H1 (cell line): ENCODE results near the gene HSPBAP1. TPM values are rescaled to one million over a fixed set of nuclear protein-coding genes. Genes with fewer than 3 reads are reported as not detected.

Experiments
- CTCF ChIA-PET: fragments of 300-600 bp; sonication (Branson Sonifier 250); formaldehyde crosslinking; loops from one replicate; lab custom pipeline; 2021; ENCODE audit not compliant: partially characterized antibody; lab: Charles Lee
- POLR2A ChIA-PET: fragments of 300-600 bp; sonication (Branson Sonifier 250); formaldehyde crosslinking; loops from one replicate; lab custom pipeline; 2021; ENCODE audit warnings: inconsistent platforms; ENCODE audit not compliant: partially characterized antibody; lab: Charles Lee
- DNase-seq, 2 experiments: peaks; one replicate each; pipeline versions ENCODE4 v3.0.0 to v3.0.0-alpha.2; 2010 to 2022; ENCODE audit warnings: low spot score in 2 of 2, low read depth in 1 of 2, mixed read lengths in 1 of 2
- FAIRE-seq: peaks from 2 replicates; lab custom pipeline; 2011; peaks lifted over from hg19 to GRCh38; lab: Jason Lieb, UNC
- H2AFZ ChIP-seq: 2 replicates; pipeline ENCODE4 v1.8.1; 2012; ENCODE audit warnings: low read length, inconsistent platforms
- H2AK5ac ChIP-seq: 2 replicates; pipeline ENCODE4 v1.6.1; 2013; ENCODE audit warnings: low read depth, low read length
- H2BK120ac ChIP-seq: replicated peaks from 2 replicates; pipeline ENCODE3; 2013; ENCODE audit warnings: low read depth, low read length, inconsistent platforms
- H2BK12ac ChIP-seq: 2 replicates; pipeline ENCODE4 v1.6.1; 2013; ENCODE audit warnings: low read depth, low read length
- H2BK15ac ChIP-seq: 2 replicates; pipeline ENCODE4 v1.6.1; 2013; ENCODE audit warnings: low read length
- H2BK20ac ChIP-seq: 2 replicates; pipeline ENCODE4 v1.6.1; 2013; ENCODE audit warnings: low read length
- H2BK5ac ChIP-seq: 2 replicates; pipeline ENCODE4 v1.6.1; 2013; ENCODE audit warnings: low read depth, low read length
- H3K14ac ChIP-seq: 2 replicates; pipeline ENCODE4 v1.6.1; 2013; ENCODE audit warnings: inconsistent platforms; ENCODE audit not compliant: insufficient read length
- H3K18ac ChIP-seq: 2 replicates; pipeline ENCODE4 v1.6.1; 2013; ENCODE audit warnings: low read length; ENCODE audit errors: extremely low read depth
- H3K23ac ChIP-seq: 2 replicates; pipeline ENCODE4 v1.6.1; 2013; ENCODE audit warnings: inconsistent platforms; ENCODE audit not compliant: insufficient read length
- H3K23me2 ChIP-seq: 2 replicates; pipeline ENCODE4 v1.6.1; 2013; ENCODE audit warnings: low read depth, low read length
- H3K27ac ChIP-seq: 2 replicates; pipeline ENCODE4 v1.6.1; 2011; ENCODE audit warnings: low read depth, low read length, inconsistent platforms
- H3K27me3 ChIP-seq, 4 experiments: replicated peaks in 1 of 4; 1 replicate in 1 of 4; 2 replicates in 3 of 4; pipeline versions ENCODE4 v1.6.1 to v1.8.1; 2011 to 2013; ENCODE audit warnings: low read length in 3 of 4, mild to moderate bottlenecking in 3 of 4, inconsistent platforms in 2 of 4, mixed read lengths in 2 of 4, moderate library complexity in 1 of 4; ENCODE audit not compliant: control insufficient read depth in 3 of 4, insufficient read depth in 3 of 4; ENCODE audit errors: extremely low read depth in 1 of 4
- H3K36me3 ChIP-seq, 4 experiments: 2 replicates each; pipeline versions ENCODE4 v1.6.1 to v1.8.1; 2011 to 2013; ENCODE audit warnings: mild to moderate bottlenecking in 4 of 4, low read length in 3 of 4, moderate library complexity in 2 of 4, control low read depth in 1 of 4, inconsistent platforms in 1 of 4; ENCODE audit not compliant: insufficient read depth in 4 of 4, control insufficient read depth in 2 of 4
- H3K4ac ChIP-seq: replicated peaks from 2 replicates; pipeline ENCODE3; 2013; ENCODE audit warnings: low read length, low read depth, mixed read lengths, inconsistent platforms; ENCODE audit not compliant: insufficient read length
- H3K4me1 ChIP-seq, 4 experiments: replicated peaks in 1 of 4; 1 replicate in 1 of 4; 2 replicates in 3 of 4; pipeline versions ENCODE4 v1.6.1 to v1.8.1; 2011 to 2013; ENCODE audit warnings: low read length in 3 of 4, inconsistent platforms in 2 of 4, mixed read lengths in 1 of 4; ENCODE audit not compliant: insufficient read depth in 4 of 4, control insufficient read depth in 3 of 4
- H3K4me2 ChIP-seq, 2 experiments: 2 replicates each; pipeline versions ENCODE4 v1.6.1 to v1.8.1; 2011 to 2013; ENCODE audit warnings: low read depth in 2 of 2, low read length in 2 of 2, control low read depth in 1 of 2, inconsistent platforms in 1 of 2, mild to moderate bottlenecking in 1 of 2; ENCODE audit not compliant: insufficient read depth in 1 of 2
- H3K4me3 ChIP-seq, 4 experiments: fragments of 200-600, 300-600 bp in 1 of 4; sonication (generic), shearing (Covaris generic), sonication (Bioruptor Twin) in 1 of 4; 2 replicates each; pipeline versions ENCODE4 v1.5.1 to v1.8.1; 2011 to 2016; ENCODE audit warnings: low read length in 4 of 4, low read depth in 3 of 4, control low read depth in 2 of 4, inconsistent platforms in 2 of 4, mild to moderate bottlenecking in 2 of 4, mixed read lengths in 1 of 4, moderate library complexity in 1 of 4; ENCODE audit not compliant: insufficient read depth in 2 of 4; ENCODE audit errors: extremely low read depth in 1 of 4
- H3K56ac ChIP-seq: replicated peaks from 2 replicates; pipeline ENCODE3; 2013; ENCODE audit warnings: low read depth, mild to moderate bottlenecking, mixed read lengths, low read length, inconsistent platforms; ENCODE audit not compliant: insufficient read length
- H3K79me1 ChIP-seq: 2 replicates; pipeline ENCODE4 v1.6.1; 2013; ENCODE audit warnings: low read depth, low read length, control low read depth
- H3K79me2 ChIP-seq, 2 experiments: 2 replicates each; pipeline versions ENCODE4 v1.6.1 to v1.8.1; 2012 to 2013; ENCODE audit warnings: low read length in 2 of 2, mild to moderate bottlenecking in 2 of 2, inconsistent platforms in 1 of 2; ENCODE audit not compliant: insufficient read depth in 2 of 2, control insufficient read depth in 1 of 2
- H3K9ac ChIP-seq, 4 experiments: replicated peaks in 1 of 4; 1 replicate in 1 of 4; 2 replicates in 3 of 4; pipeline versions ENCODE4 v1.6.1 to v1.8.1; 2011 to 2013; ENCODE audit warnings: low read depth in 3 of 4, low read length in 3 of 4, control low read depth in 2 of 4, mild to moderate bottlenecking in 2 of 4, moderate library complexity in 2 of 4, inconsistent platforms in 1 of 4; ENCODE audit errors: extremely low read depth in 1 of 4
- H3K9me3 ChIP-seq, 2 experiments: 2 replicates each; pipeline versions ENCODE4 v1.6.1 to v1.8.1; 2012 to 2013; ENCODE audit warnings: mild to moderate bottlenecking in 2 of 2, moderate library complexity in 2 of 2, control low read depth in 1 of 2, inconsistent platforms in 1 of 2, low read depth in 1 of 2, low read length in 1 of 2, mixed read lengths in 1 of 2; ENCODE audit not compliant: insufficient read depth in 2 of 2
- H4K20me1 ChIP-seq, 2 experiments: replicated peaks in 1 of 2; 2 replicates each; pipeline versions ENCODE3 to v1.8.1; 2011 to 2013; ENCODE audit warnings: inconsistent platforms in 2 of 2, low read length in 2 of 2, mild to moderate bottlenecking in 1 of 2; ENCODE audit not compliant: insufficient read depth in 2 of 2, control insufficient read depth in 1 of 2
- H4K5ac ChIP-seq: 2 replicates; pipeline ENCODE4 v1.6.1; 2013; ENCODE audit warnings: low read length, low read depth, mixed read lengths, inconsistent platforms; ENCODE audit not compliant: insufficient read length
- H4K8ac ChIP-seq: 2 replicates; pipeline ENCODE4 v1.8.0; 2013; ENCODE audit warnings: mild to moderate bottlenecking, moderate library complexity, low read length, inconsistent platforms; ENCODE audit not compliant: insufficient read depth; ENCODE audit errors: extremely low read depth
- H4K91ac ChIP-seq: replicated peaks from 2 replicates; pipeline ENCODE3; 2013; ENCODE audit warnings: low read length, mixed read lengths, inconsistent platforms; ENCODE audit not compliant: insufficient read length
- EP300 ChIP-seq, 2 experiments: IDR thresholded peaks; 1 replicate in 1 of 2; 2 replicates in 1 of 2; pipeline ENCODE4 v1.6.1; 2011 to 2012; ENCODE audit warnings: low read depth in 2 of 2, low read length in 2 of 2, mild to moderate bottlenecking in 2 of 2, borderline replicate concordance in 1 of 2, inconsistent platforms in 1 of 2, moderate library complexity in 1 of 2
- RFX5 ChIP-seq: IDR thresholded peaks from 2 replicates; pipeline ENCODE4 v1.6.1; 2011; ENCODE audit warnings: low read depth, low read length, improper control_type of control experiment, borderline replicate concordance
- WGBS, 2 experiments: shearing (Covaris generic) in 1 of 2; methylation state at CpG; one replicate each; pipeline versions ENCODE4 v1.1.6 to v1.1.7; 2013 to 2015; ENCODE audit warnings: low lambda C conversion rate in 2 of 2, mixed read lengths in 2 of 2, inconsistent platforms in 1 of 2, low coverage in 1 of 2, missing lambda C conversion rate in 1 of 2; ENCODE audit not compliant: insufficient replicate concordance in 2 of 2, insufficient coverage in 1 of 2, insufficient read length in 1 of 2; ENCODE audit errors: extremely low coverage in 1 of 2, missing lambda C conversion rate in 1 of 2; 5-methylcytosine and 5-hydroxymethylcytosine counted together
- polyA plus RNA-seq, 7 experiments: library from polyadenylated mRNA; depleted of rRNA in 3 of 7; stranded (reverse) in 5 of 7; unstranded in 2 of 7; fragments of >200 nt in 5 of 7; fragments of 200-250 nt in 2 of 7; gene quantifications; 1 replicate in 5 of 7; 2 replicates in 1 of 7; 4 replicates in 1 of 7; pipeline versions ENCODE4 v1.2.1 to v1.2.3, GENCODE V29; 2011 to 2013; ENCODE audit warnings: missing spikeins in 2 of 7, mixed read lengths in 2 of 7
- total RNA-seq: library from RNA; stranded (reverse); fragmentation: NEBNext Ultra II Directional; extraction: Animal tissue kit (Norgen Biotek cat#: 25700); gene quantifications from 2 replicates; pipeline ENCODE4 v1.2.1, GENCODE V29; 2021

Gene HSPBAP1
- total and polyA plus RNA-seq, 2 of the 8 experiments (the other 6 are each of a cell fraction or from before 2014, with no cell fraction given) = 7.5 to 8.3 TPM

- H3K4me1 ChIP-seq = no peaks in the 10 kb centered on the region; a peak in 1 of 7 replicates
- no peak overlapping the region for H2BK120ac ChIP-seq
- no peak overlapping the region for H3K4me2 ChIP-seq
- H4K91ac ChIP-seq = no peak overlapping the region
- H3K27me3 ChIP-seq = no peaks in the 10 kb centered on the region
- H4K20me1 ChIP-seq = no peaks in the 10 kb centered on the region
- 96% methylated on average over 11 of the region's 20 CpGs; no CpG with 5 or more reads in 1 of the 2 experiments for WGBS, 2 experiments
- H3K4me3 ChIP-seq = no peak overlapping the region
- no peaks in the 10 kb centered on the region for H3K79me2 ChIP-seq
- no peak overlapping the region for H3K27ac ChIP-seq
- no peak overlapping the region for H4K5ac ChIP-seq
- CTCF ChIA-PET = no interaction called here
- H4K8ac ChIP-seq = no peak overlapping the region
- no peak overlapping the region for H2BK5ac ChIP-seq
- no peak overlapping the region for H2AK5ac ChIP-seq
- POLR2A ChIA-PET = no interaction called here
- H3K79me1 ChIP-seq = no peaks in the 10 kb centered on the region
- H3K14ac ChIP-seq = no peak overlapping the region
- no peak overlapping the region for H2AFZ ChIP-seq
- no peak overlapping the region for H2BK12ac ChIP-seq
- H3K36me3 ChIP-seq = peaks cover 0 to 8% (median 1%) of the 10 kb centered on the region in 4 experiments; a peak in 3 of 8 replicates
- no peak overlapping the region for H3K18ac ChIP-seq
- H3K23me2 ChIP-seq = no peaks in the 10 kb centered on the region
- FAIRE-seq = no peak
- H3K9ac ChIP-seq = no peak overlapping the region
- no peak for DNase-seq
- H3K23ac ChIP-seq = no peak overlapping the region
- H3K9me3 ChIP-seq = peaks cover 4% of the 10 kb centered on the region in 2 experiments; a peak in 3 of 4 replicates
- TF ChIP-seq RFX5 = no peak
- TF ChIP-seq EP300 (IDR thresholded peaks at IDR 0.05; ENCODE audit: borderline replicate concordance in 1 of 2, low read depth in 2 of 2, low read length in 2 of 2) = peak in 1 of 2 experiments; percentile 37; a peak in 1 of 3 replicates
- no peak overlapping the region for H3K56ac ChIP-seq
- H3K4ac ChIP-seq = no peak overlapping the region
- no peak overlapping the region for H2BK15ac ChIP-seq
- no peak overlapping the region for H2BK20ac ChIP-seq
These were observed 68.5 kb downstream of the HSPBAP1 start for GRCh38 chr3:122725106-122725505.
